PC-9 (cell line): ENCODE results near the gene VASH2. TPM values are rescaled to one million over a fixed set of nuclear protein-coding genes. Genes with fewer than 3 reads are reported as not detected.
"Not testable (repeated sequence)": the region's sequence is repeated elsewhere in the genome, so short reads cannot be mapped to it uniquely, and the experiment has no call there.

ENCODE experiments used
- BruUV-seq: library from RNA; stranded (reverse); fragments of 400-500 nt; replicated peaks from 2 replicates; lab custom pipeline; 2021; lab: Mats Ljungman, UMichigan
- CTCF ChIA-PET: fragments of 300-600 bp; sonication (Branson Sonifier 250); formaldehyde crosslinking; loops from one replicate; lab custom pipeline; 2022; ENCODE audit warnings: antibody characterized with exemption; lab: Charles Lee
- POLR2A ChIA-PET: fragments of 300-600 bp; sonication (Branson Sonifier 250); formaldehyde crosslinking; loops from one replicate; lab custom pipeline; 2022; ENCODE audit warnings: antibody characterized with exemption; ENCODE audit not compliant: unreplicated experiment; lab: Charles Lee
- DNase-seq, 2 experiments: peaks; one replicate each; pipeline versions ENCODE4 v3.0.0 to v3.0.0-alpha.2; 2015 to 2022; ENCODE audit warnings: mixed read lengths in 1 of 2
- H2AFZ ChIP-seq: fragments of 200-600 bp; sonication (generic); 2 replicates; pipeline ENCODE4 v1.8.1; 2017; ENCODE audit warnings: antibody characterized with exemption
- H3F3A ChIP-seq: fragments of 200-600 bp; sonication (generic); 2 replicates; pipeline ENCODE4 v1.8.1; 2017; ENCODE audit warnings: antibody characterized with exemption, mild to moderate bottlenecking, low read depth; ENCODE audit not compliant: insufficient read depth
- H3K27ac ChIP-seq: fragments of 200-600 bp; sonication (generic); 2 replicates; pipeline ENCODE4 v1.6.1; 2016; ENCODE audit warnings: mixed run types
- H3K27me3 ChIP-seq: fragments of 200-600 bp; sonication (generic); 2 replicates; pipeline ENCODE4 v1.6.1; 2016; ENCODE audit warnings: low read depth, mixed run types; ENCODE audit not compliant: insufficient read depth
- H3K36me3 ChIP-seq: fragments of 200-600 bp; sonication (generic); 2 replicates; pipeline ENCODE4 v1.6.1; 2016; ENCODE audit warnings: low read depth, mixed run types
- H3K4me1 ChIP-seq: fragments of 200-600 bp; sonication (generic); replicated peaks from 2 replicates; pipeline ENCODE4 v1.6.1; 2016; ENCODE audit warnings: mixed run types; ENCODE audit not compliant: insufficient read depth
- H3K4me2 ChIP-seq: fragments of 200-600 bp; sonication (generic); 2 replicates; pipeline ENCODE4 v1.6.1; 2017; ENCODE audit warnings: mixed run types
- H3K4me3 ChIP-seq: fragments of 200-600 bp; sonication (generic); 2 replicates; pipeline ENCODE4 v1.6.1; 2016; ENCODE audit warnings: mixed run types
- H3K79me2 ChIP-seq: fragments of 200-600 bp; sonication (generic); 2 replicates; pipeline ENCODE4 v1.6.1; 2017; ENCODE audit warnings: low read depth, mixed run types
- H3K9me2 ChIP-seq: fragments of 200-600 bp; sonication (generic); 2 replicates; pipeline ENCODE4 v1.8.1; 2017; ENCODE audit warnings: mild to moderate bottlenecking; ENCODE audit not compliant: insufficient read depth
- H3K9me3 ChIP-seq: fragments of 200-600 bp; sonication (generic); 2 replicates; pipeline ENCODE4 v1.8.1; 2016; ENCODE audit warnings: low read depth; ENCODE audit not compliant: insufficient read depth
- H4K20me1 ChIP-seq: fragments of 200-600 bp; sonication (generic); 2 replicates; pipeline ENCODE4 v1.8.1; 2017; ENCODE audit not compliant: insufficient read depth
- EZH2 ChIP-seq: fragments of 200-600 bp; sonication (generic); IDR thresholded peaks from 2 replicates; pipeline ENCODE4 v1.8.0; 2017; ENCODE audit warnings: antibody characterized with exemption, low read depth
- intact Hi-C: fragments of 100-400 bp; cut with micrococcal nuclease; formaldehyde crosslinking; loops from one replicate; pipeline ENCODE4 v1.10.0; 2022; ENCODE audit not compliant: unreplicated experiment
- total RNA-seq: library from RNA; stranded (reverse); gene quantifications from 2 replicates; pipeline ENCODE4 v1.2.3, GENCODE V29; 2021
- TF ChIP-seq, protein P1 (sequence below): fragments of 200-600 bp; sonication (generic); conservative IDR thresholded peaks from 2 replicates; pipeline ENCODE4 v1.6.1; 2017; ENCODE audit warnings: mixed run types, antibody characterized with exemption, mild to moderate bottlenecking, moderate library complexity

VASH2 gene
- total RNA-seq, 1 experiment from 2014 or later, result not detected

DNA sequence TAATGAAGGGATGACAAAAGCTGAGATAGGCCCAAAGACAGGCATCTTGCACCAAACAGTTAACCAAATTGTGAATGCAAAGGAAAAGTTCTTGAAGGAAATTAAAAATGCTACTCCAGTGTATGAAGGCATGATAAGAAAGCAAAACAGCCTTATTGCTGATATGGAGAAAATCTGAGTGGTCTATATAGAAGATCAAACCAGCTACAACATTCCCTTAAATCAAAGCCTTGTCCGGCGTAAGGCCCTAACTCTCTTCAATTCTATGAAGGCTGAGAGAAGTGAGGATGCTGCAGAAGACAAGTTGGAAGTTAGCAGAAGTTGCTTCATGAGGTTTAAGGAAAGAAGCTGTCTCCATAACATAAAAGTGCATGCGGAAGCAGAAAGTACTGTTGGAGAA lies 69.7 kb downstream of the VASH2 start:
- H4K20me1 ChIP-seq, result no peaks in the 10 kb centered on the region
- ChIA-PET POLR2A (no interaction called here), CTCF (no interaction called here)

DNA sequence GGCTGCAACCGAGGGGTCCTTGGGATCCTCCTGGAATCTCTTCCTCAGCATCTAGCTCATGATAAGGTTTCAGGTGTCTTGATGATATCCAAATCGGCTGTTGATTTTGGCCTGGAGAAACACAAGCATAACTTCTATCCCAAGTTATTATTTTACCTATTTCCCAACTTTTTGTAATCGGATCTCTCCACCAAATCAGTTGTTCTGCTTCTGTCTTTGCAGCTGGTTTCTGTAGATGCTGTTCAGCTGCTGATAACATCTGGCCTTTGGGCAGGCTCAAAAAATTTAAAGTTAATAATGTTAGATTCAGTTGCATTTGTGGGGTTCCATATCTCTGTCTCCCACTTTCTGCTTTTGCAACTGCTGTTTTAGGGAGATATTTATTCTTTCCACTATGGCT lies 76.7 kb downstream of the VASH2 start:
- CTCF ChIA-PET, H3K4me2 ChIP-seq, H3K4me1 ChIP-seq, H2AFZ ChIP-seq, BruUV-seq, H3F3A ChIP-seq, H3K79me2 ChIP-seq, H3K36me3 ChIP-seq, H3K9me3 ChIP-seq, H3K4me3 ChIP-seq, H4K20me1 ChIP-seq, DNase-seq, H3K27ac ChIP-seq, H3K9me2 ChIP-seq, POLR2A ChIA-PET, intact Hi-C loops: not testable (repeated sequence)
- peaks cover 29% of the 10 kb centered on the region for H3K27me3 ChIP-seq

More for the DNA sequence above, 69.7 kb downstream of the VASH2 start:
- no peak for TF ChIP-seq EZH2
- TF ChIP-seq, protein P1, sequence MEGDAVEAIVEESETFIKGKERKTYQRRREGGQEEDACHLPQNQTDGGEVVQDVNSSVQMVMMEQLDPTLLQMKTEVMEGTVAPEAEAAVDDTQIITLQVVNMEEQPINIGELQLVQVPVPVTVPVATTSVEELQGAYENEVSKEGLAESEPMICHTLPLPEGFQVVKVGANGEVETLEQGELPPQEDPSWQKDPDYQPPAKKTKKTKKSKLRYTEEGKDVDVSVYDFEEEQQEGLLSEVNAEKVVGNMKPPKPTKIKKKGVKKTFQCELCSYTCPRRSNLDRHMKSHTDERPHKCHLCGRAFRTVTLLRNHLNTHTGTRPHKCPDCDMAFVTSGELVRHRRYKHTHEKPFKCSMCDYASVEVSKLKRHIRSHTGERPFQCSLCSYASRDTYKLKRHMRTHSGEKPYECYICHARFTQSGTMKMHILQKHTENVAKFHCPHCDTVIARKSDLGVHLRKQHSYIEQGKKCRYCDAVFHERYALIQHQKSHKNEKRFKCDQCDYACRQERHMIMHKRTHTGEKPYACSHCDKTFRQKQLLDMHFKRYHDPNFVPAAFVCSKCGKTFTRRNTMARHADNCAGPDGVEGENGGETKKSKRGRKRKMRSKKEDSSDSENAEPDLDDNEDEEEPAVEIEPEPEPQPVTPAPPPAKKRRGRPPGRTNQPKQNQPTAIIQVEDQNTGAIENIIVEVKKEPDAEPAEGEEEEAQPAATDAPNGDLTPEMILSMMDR, result no peak
- intact Hi-C loops, result no loop called here
- peaks cover under 1% of the 10 kb centered on the region; the same call in 1 of the 2 replicates for H3K9me3 ChIP-seq
- no peak overlapping the region for H3K4me2 ChIP-seq
- no peaks in the 10 kb centered on the region; the same call in 1 of the 2 replicates for H3F3A ChIP-seq
- no peak for DNase-seq
- no peaks in the 10 kb centered on the region for H3K36me3 ChIP-seq
- 0 out of 2 replicates have a peak, but pooled peaks cover 4% of the 10 kb centered on the region for H3K4me1 ChIP-seq
- no peaks in the 10 kb centered on the region for H3K9me2 ChIP-seq
- H3K79me2 ChIP-seq, result peaks cover 2% of the 10 kb centered on the region
- 0 out of 2 replicates have a peak, but pooled peaks cover 4% of the 10 kb centered on the region for H3K27me3 ChIP-seq
- BruUV-seq, result no TSS peak
- H3K27ac ChIP-seq, result no peak overlapping the region
- no peak overlapping the region for H2AFZ ChIP-seq
- H3K4me3 ChIP-seq, result no peak overlapping the region

DNA sequence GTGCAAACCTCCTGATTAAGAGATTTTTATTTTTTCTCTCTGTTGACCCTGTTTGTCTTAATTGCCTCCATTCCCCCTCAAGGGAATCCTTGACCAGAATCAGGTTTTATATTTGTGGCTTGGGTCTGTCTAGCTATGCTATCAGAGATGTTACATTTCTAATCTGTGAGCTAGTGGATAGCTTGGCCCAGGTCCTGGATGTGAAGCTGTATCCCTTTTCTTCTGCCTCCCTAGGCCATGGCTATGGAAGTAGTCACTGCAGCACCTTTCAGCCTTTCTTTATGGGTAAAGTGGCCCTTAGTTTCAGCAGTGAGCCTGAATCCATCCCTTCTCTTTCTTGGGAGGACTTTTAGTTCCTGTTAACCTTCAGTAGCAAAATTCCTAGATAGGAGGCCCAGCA lies 82.3 kb downstream of the VASH2 start:
- Histone ChIP-seq H2AFZ (no peak overlapping the region), H3F3A (no peaks in the 10 kb centered on the region), H3K9me2 (no peaks in the 10 kb centered on the region), H4K20me1 (no peaks in the 10 kb centered on the region), H3K4me3 (no peak overlapping the region), H3K79me2 (no peaks in the 10 kb centered on the region), H3K9me3 (no peaks in the 10 kb centered on the region), H3K4me1 (no peaks in the 10 kb centered on the region), H3K4me2 (no peak overlapping the region), H3K27ac (no peak overlapping the region), H3K36me3 (no peaks in the 10 kb centered on the region), H3K27me3 (peaks cover 11% of the 10 kb centered on the region)
- DNase-seq, result no peak
- TF ChIP-seq, protein P1, result no peak
- TF ChIP-seq EZH2, result no peak
- no TSS peak for BruUV-seq
- intact Hi-C loops, result no loop called here
- CTCF ChIA-PET, result no interaction called here
- POLR2A ChIA-PET, result no interaction called here

DNA sequence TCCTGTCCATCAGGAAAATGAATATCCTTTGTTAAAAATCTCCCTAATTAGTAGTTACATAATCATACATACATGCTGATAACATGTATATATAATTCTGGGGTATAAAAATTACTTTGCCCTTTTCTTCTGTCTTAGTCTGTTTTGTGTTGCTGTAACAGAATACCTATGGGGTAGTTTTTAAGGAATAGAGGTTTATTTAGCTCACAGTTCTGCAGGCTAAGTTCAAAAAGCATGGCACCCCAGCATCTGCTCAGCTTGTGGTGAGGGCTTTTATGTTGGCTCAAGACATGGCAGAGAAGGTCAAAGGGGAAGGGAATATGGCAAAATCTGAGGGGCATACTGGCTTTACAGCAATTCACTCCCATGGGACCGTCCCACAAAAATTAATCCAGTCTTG lies 84.4 kb downstream of the VASH2 start:
- DNase-seq, result no peak
- Histone ChIP-seq H3K27ac (no peak overlapping the region), H3K4me3 (no peak overlapping the region), H3K4me1 (no peaks in the 10 kb centered on the region), H3K9me3 (no peaks in the 10 kb centered on the region; the same call in 1 of the 2 replicates), H3K36me3 (no peaks in the 10 kb centered on the region), H2AFZ (no peak overlapping the region), H3K4me2 (no peak overlapping the region), H3K27me3 (peaks cover 4% of the 10 kb centered on the region; the same call in 1 of the 2 replicates), H3K79me2 (no peaks in the 10 kb centered on the region), H4K20me1 (no peaks in the 10 kb centered on the region), H3K9me2 (no peaks in the 10 kb centered on the region), H3F3A (no peaks in the 10 kb centered on the region)
- CTCF ChIA-PET, result no interaction called here
- POLR2A ChIA-PET, result no interaction called here
- BruUV-seq, result no TSS peak
- TF ChIP-seq EZH2, result no peak
- TF ChIP-seq, protein P1, result no peak
- intact Hi-C loops, result no loop called here
